ENCODE measurements around the gene CCNG1.
"Not testable (repeated sequence)": the region's sequence is repeated elsewhere in the genome, so short reads cannot be mapped to it uniquely, and the experiment has no call there.

The CCNG1 gene

GRCh38 chr5:163445345-163445744 lies 8.0 kb downstream of the CCNG1 start:
- DNase-seq: no peak

GRCh38 chr5:163447191-163447590 lies 9.8 kb downstream of the CCNG1 start:
- DNase-seq: no peak

- no peak for DNase-seq
Measured at GRCh38 chr5:163447875-163448274, 10.5 kb downstream of the CCNG1 start.

GRCh38 chr5:163448491-163448890 lies 11.1 kb downstream of the CCNG1 start:
- no peak for DNase-seq

GRCh38 chr5:163451489-163451888 lies 14.1 kb downstream of the CCNG1 start:
- DNase-seq: no peak

- no peak for DNase-seq
Measured at GRCh38 chr5:163453705-163454104, 16.3 kb downstream of the CCNG1 start.

- not testable (repeated sequence) for DNase-seq
Measured at GRCh38 chr5:163455406-163455805, 18.0 kb downstream of the CCNG1 start.

- DNase-seq: no peak
Measured at GRCh38 chr5:163456029-163456589, 18.7 kb downstream of the CCNG1 start.

- no peak for DNase-seq
Measured at GRCh38 chr5:163456840-163457239, 19.4 kb downstream of the CCNG1 start.

GRCh38 chr5:163458778-163459385 lies 21.5 kb downstream of the CCNG1 start:
- DNase-seq: no peak

GRCh38 chr5:163459462-163459818 lies 22.0 kb downstream of the CCNG1 start:
- peak; percentile 36 for DNase-seq

GRCh38 chr5:163459819-163460561 lies 22.6 kb downstream of the CCNG1 start, which contains the start of gene NUDCD2:
Gene NUDCD2 (minus strand): TSS chr5:163460102. CDS start chr5:163460050, 52 bp downstream.
- DNase-seq: peak; percentile 93

GRCh38 chr5:163460562-163461171 lies 23.3 kb downstream of the CCNG1 start, which contains the start of gene HMMR:
Gene HMMR (plus strand): TSS chr5:163460632. CDS start chr5:163460693, 61 bp downstream.
- peak; percentile 48 for DNase-seq

- no peak for DNase-seq
Measured at GRCh38 chr5:163463063-163463435, 25.7 kb downstream of the CCNG1 start.

GRCh38 chr5:163467682-163468081 lies 30.3 kb downstream of the CCNG1 start:
- no peak for DNase-seq

- no peak for DNase-seq
Measured at GRCh38 chr5:163473635-163474243, 36.3 kb downstream of the CCNG1 start.

- DNase-seq: no peak
Measured at GRCh38 chr5:163475411-163475810, 38.0 kb downstream of the CCNG1 start.

- DNase-seq: no peak
Measured at GRCh38 chr5:163478126-163478981, 41.0 kb downstream of the CCNG1 start.

GRCh38 chr5:163478982-163479271 lies 41.5 kb downstream of the CCNG1 start:
- DNase-seq: no peak

GRCh38 chr5:163489055-163489744 lies 51.8 kb downstream of the CCNG1 start:
- DNase-seq: no peak

- no peak for DNase-seq
Measured at GRCh38 chr5:163489745-163490075, 52.3 kb downstream of the CCNG1 start.
